Measurements from ENCODE around the gene POTEJ.
"Not testable (repeated sequence)": the region's sequence is repeated elsewhere in the genome, so short reads cannot be mapped to it uniquely, and the experiment has no call there.

POTEJ gene

DNA sequence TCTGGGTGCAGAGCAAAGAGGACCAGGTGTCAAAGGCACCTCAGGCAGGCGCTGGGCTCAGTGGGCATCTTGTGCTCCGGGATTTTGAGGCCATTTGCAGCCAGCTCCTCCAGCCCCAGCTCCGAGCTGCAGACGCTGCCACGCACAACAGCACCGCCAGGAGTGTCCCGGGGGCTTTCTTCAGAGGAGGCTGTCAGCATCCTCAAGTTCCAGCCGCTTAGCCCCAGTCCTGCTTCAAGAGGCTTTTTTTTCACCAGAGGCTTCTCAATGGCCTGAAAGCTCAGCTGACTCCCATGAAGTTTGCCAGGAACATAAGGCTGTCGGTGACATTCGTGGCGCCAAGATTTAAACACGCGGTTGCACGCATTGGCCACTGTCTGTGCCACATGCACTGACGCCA is 754 bp upstream of the POTEJ start:
- not testable (repeated sequence) for H2BK120ac ChIP-seq (ENCODE audit: insufficient read depth, low read length, poor library complexity); H3K79me1 ChIP-seq (ENCODE audit: low read length); H3K4me1 ChIP-seq (ENCODE audit: control insufficient read depth in 1 of 2, insufficient read depth in 2 of 2, low read length in 2 of 2); H3K27ac ChIP-seq (ENCODE audit: low read depth, low read length); H3K9ac ChIP-seq (ENCODE audit: low read length); H2BK12ac ChIP-seq (ENCODE audit: low read length); H4K91ac ChIP-seq (ENCODE audit: low read depth, low read length); H3K4ac ChIP-seq (ENCODE audit: low read depth, low read length); H2AFZ ChIP-seq (ENCODE audit: insufficient read depth, low read length, poor library complexity); H3K9me3 ChIP-seq (ENCODE audit: insufficient read depth, low read depth, low read length); H3K14ac ChIP-seq (ENCODE audit: low read length); H3K23ac ChIP-seq (ENCODE audit: low read length); H4K12ac ChIP-seq (ENCODE audit: low read depth, low read length); H3K27me3 ChIP-seq (ENCODE audit: insufficient read depth, low read length); H4K8ac ChIP-seq (ENCODE audit: low read depth, low read length); H3K4me3 ChIP-seq (ENCODE audit: low read depth, low read length); H3K4me2 ChIP-seq (ENCODE audit: low read length); H3K36me3 ChIP-seq (ENCODE audit: control insufficient read depth in 1 of 2, insufficient read depth in 2 of 2, low read length in 2 of 2); H2BK5ac ChIP-seq (ENCODE audit: low read depth, low read length, poor library complexity); H3K79me2 ChIP-seq (ENCODE audit: control insufficient read depth, insufficient read depth, low read length, poor library complexity); H3K18ac ChIP-seq (ENCODE audit: low read length); H2AK5ac ChIP-seq (ENCODE audit: low read length)
- no CpG with 5 or more reads among the region's 15 CpGs for WGBS (ENCODE audit: extremely low coverage, insufficient coverage, insufficient read length)
- DNase-seq: peak in 1 of 2 donors; percentile 0

DNA sequence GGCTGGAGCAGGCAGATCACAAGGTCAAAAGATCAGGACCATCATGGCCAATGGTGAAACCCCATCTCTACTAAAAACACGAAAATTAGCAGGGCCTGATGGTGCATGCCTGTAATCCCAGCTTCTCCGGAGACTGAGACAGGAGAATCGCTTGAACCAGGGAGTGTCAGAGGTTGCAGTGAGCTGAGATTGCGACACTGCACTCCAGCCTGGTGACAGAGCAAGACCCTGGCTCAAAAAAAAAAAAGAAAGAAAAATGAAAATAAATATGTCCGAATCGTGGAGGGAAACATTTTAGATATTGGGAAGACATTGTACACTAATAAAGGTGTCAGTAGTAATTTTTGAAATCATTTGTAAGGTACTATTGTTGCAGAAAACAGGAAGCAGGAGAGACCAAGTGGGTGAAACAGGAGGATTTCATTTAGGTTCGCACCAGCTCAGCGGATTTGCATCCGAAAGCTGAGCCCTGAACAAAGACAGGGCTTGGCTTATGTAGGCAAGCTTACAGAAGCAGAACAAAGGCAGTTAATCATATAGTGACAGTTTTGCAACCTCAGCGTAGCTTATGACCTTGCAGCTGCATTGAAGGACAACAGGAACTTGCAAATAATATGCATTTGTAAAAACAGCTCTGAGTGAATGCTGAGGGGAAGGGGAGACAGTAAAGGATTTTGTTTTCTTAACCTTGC is 17.7 kb downstream of the POTEJ start:
- not testable (repeated sequence) for H4K8ac ChIP-seq (ENCODE audit: low read depth, low read length); DNase-seq; H2BK120ac ChIP-seq (ENCODE audit: insufficient read depth, low read length, poor library complexity); H3K27me3 ChIP-seq (ENCODE audit: insufficient read depth, low read length); H4K91ac ChIP-seq (ENCODE audit: low read depth, low read length); H3K27ac ChIP-seq (ENCODE audit: low read depth, low read length); H3K18ac ChIP-seq (ENCODE audit: low read length); H3K4me2 ChIP-seq (ENCODE audit: low read length); H2AFZ ChIP-seq (ENCODE audit: insufficient read depth, low read length, poor library complexity); H3K36me3 ChIP-seq (ENCODE audit: control insufficient read depth in 1 of 2, insufficient read depth in 2 of 2, low read length in 2 of 2); H2BK12ac ChIP-seq (ENCODE audit: low read length); H3K9ac ChIP-seq (ENCODE audit: low read length); H3K14ac ChIP-seq (ENCODE audit: low read length); H3K4me3 ChIP-seq (ENCODE audit: low read depth, low read length); H3K79me2 ChIP-seq (ENCODE audit: control insufficient read depth, insufficient read depth, low read length, poor library complexity); H2AK5ac ChIP-seq (ENCODE audit: low read length); H3K4me1 ChIP-seq (ENCODE audit: control insufficient read depth in 1 of 2, insufficient read depth in 2 of 2, low read length in 2 of 2); H3K9me3 ChIP-seq (ENCODE audit: insufficient read depth, low read depth, low read length); H3K79me1 ChIP-seq (ENCODE audit: low read length); H3K23ac ChIP-seq (ENCODE audit: low read length); H3K4ac ChIP-seq (ENCODE audit: low read depth, low read length); H2BK5ac ChIP-seq (ENCODE audit: low read depth, low read length, poor library complexity); H4K12ac ChIP-seq (ENCODE audit: low read depth, low read length)
- WGBS (ENCODE audit: extremely low coverage, insufficient coverage, insufficient read length): no CpG with 5 or more reads among the region's 10 CpGs

DNA sequence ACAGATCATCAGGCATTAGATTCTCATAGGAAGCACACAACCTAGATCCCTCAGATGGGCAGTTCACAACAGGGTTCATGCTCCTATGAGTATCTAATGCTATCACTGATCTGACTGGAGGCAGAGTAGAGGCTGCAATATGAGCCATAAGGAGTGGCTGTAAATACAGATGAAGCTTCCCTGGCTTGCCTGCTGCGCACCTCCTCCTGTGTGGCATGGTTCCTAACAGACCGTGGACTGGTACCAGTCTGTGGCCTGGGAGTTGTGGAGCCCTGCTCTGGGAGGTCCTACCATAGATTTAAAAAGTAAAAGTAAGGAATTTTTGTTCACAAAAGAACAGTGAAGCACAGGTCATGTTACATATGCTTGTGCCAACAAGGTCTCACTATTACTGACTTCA is 27.7 kb downstream of the POTEJ start:
- not testable (repeated sequence) for H2BK12ac ChIP-seq (ENCODE audit: low read length); H2AFZ ChIP-seq (ENCODE audit: insufficient read depth, low read length, poor library complexity); H3K4me3 ChIP-seq (ENCODE audit: low read depth, low read length); H4K12ac ChIP-seq (ENCODE audit: low read depth, low read length); H3K27me3 ChIP-seq (ENCODE audit: insufficient read depth, low read length); H3K18ac ChIP-seq (ENCODE audit: low read length); H3K79me2 ChIP-seq (ENCODE audit: control insufficient read depth, insufficient read depth, low read length, poor library complexity); H4K91ac ChIP-seq (ENCODE audit: low read depth, low read length); H4K8ac ChIP-seq (ENCODE audit: low read depth, low read length); H3K79me1 ChIP-seq (ENCODE audit: low read length); H3K4me1 ChIP-seq (ENCODE audit: control insufficient read depth in 1 of 2, insufficient read depth in 2 of 2, low read length in 2 of 2); H3K9ac ChIP-seq (ENCODE audit: low read length); H2BK120ac ChIP-seq (ENCODE audit: insufficient read depth, low read length, poor library complexity); H3K9me3 ChIP-seq (ENCODE audit: insufficient read depth, low read depth, low read length); H2AK5ac ChIP-seq (ENCODE audit: low read length); H3K4me2 ChIP-seq (ENCODE audit: low read length); H3K27ac ChIP-seq (ENCODE audit: low read depth, low read length); H3K14ac ChIP-seq (ENCODE audit: low read length); H2BK5ac ChIP-seq (ENCODE audit: low read depth, low read length, poor library complexity); H3K23ac ChIP-seq (ENCODE audit: low read length); H3K4ac ChIP-seq (ENCODE audit: low read depth, low read length); H3K36me3 ChIP-seq (ENCODE audit: control insufficient read depth in 1 of 2, insufficient read depth in 2 of 2, low read length in 2 of 2); DNase-seq
- no CpG with 5 or more reads among the region's 2 CpGs for WGBS (ENCODE audit: extremely low coverage, insufficient coverage, insufficient read length)

DNA sequence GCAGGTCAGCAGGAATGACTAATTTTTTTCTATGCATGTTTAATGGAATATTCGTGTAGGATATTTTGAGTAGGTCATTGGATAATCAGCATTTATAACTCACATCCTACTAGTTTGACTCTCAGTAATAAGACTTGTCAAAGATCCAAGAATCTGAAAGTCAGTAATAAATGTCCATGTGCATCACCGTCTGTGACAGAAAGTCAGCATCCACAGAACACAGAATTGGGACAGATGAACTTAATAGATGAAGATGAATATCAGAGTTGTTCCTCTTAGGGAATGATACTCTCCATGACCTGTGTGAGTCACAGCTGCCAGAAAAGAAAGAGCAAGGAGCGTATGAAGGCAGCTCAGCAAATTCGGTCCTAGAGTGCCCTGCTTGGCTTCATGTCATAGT is 30.4 kb downstream of the POTEJ start:
- H2AFZ ChIP-seq (ENCODE audit: insufficient read depth, low read length, poor library complexity); H3K27me3 ChIP-seq (ENCODE audit: insufficient read depth, low read length); H3K9ac ChIP-seq (ENCODE audit: low read length); H2AK5ac ChIP-seq (ENCODE audit: low read length); H4K8ac ChIP-seq (ENCODE audit: low read depth, low read length); H4K91ac ChIP-seq (ENCODE audit: low read depth, low read length); H3K36me3 ChIP-seq (ENCODE audit: control insufficient read depth in 1 of 2, insufficient read depth in 2 of 2, low read length in 2 of 2); H2BK120ac ChIP-seq (ENCODE audit: insufficient read depth, low read length, poor library complexity); H3K4me2 ChIP-seq (ENCODE audit: low read length); H2BK5ac ChIP-seq (ENCODE audit: low read depth, low read length, poor library complexity); H3K14ac ChIP-seq (ENCODE audit: low read length); H3K79me1 ChIP-seq (ENCODE audit: low read length); DNase-seq; H3K18ac ChIP-seq (ENCODE audit: low read length); H3K23ac ChIP-seq (ENCODE audit: low read length); H3K4me3 ChIP-seq (ENCODE audit: low read depth, low read length); H4K12ac ChIP-seq (ENCODE audit: low read depth, low read length); H3K27ac ChIP-seq (ENCODE audit: low read depth, low read length); H3K4me1 ChIP-seq (ENCODE audit: control insufficient read depth in 1 of 2, insufficient read depth in 2 of 2, low read length in 2 of 2); H3K79me2 ChIP-seq (ENCODE audit: control insufficient read depth, insufficient read depth, low read length, poor library complexity); H2BK12ac ChIP-seq (ENCODE audit: low read length); H3K4ac ChIP-seq (ENCODE audit: low read depth, low read length); H3K9me3 ChIP-seq (ENCODE audit: insufficient read depth, low read depth, low read length): not testable (repeated sequence)
- WGBS (ENCODE audit: extremely low coverage, insufficient coverage, insufficient read length): no CpG with 5 or more reads among the region's 4 CpGs

Measured in trophoblast cell (in vitro differentiated cells and primary cell).